OCI-LY7 (cell line): Measurements from ENCODE around the gene IFITM10. TPM values are rescaled to one million over a fixed set of nuclear protein-coding genes. Genes with fewer than 3 reads are reported as not detected.

Experiments used
- BruUV-seq: library from RNA; stranded (reverse); fragments of 400-500 nt; replicated peaks from 2 replicates; lab custom pipeline; 2021; lab: Mats Ljungman, UMichigan
- CTCF ChIA-PET: fragments of 300-600 bp; sonication (Branson Sonifier 250); formaldehyde crosslinking; loops from one replicate; lab custom pipeline; 2022; ENCODE audit warnings: antibody characterized with exemption; ENCODE audit not compliant: unreplicated experiment; lab: Charles Lee
- POLR2A ChIA-PET: fragments of 300-600 bp; sonication (Branson Sonifier 250); formaldehyde crosslinking; loops from one replicate; lab custom pipeline; 2022; ENCODE audit warnings: antibody characterized with exemption; lab: Charles Lee
- DNase-seq: peaks from one replicate; pipeline ENCODE4 v3.0.0-alpha.2; 2015; ENCODE audit warnings: low spot score
- H2AFZ ChIP-seq: fragments of 200-600 bp; sonication (generic), shearing (Covaris generic); 2 replicates; pipeline ENCODE4 v1.6.1; 2014; ENCODE audit warnings: mild to moderate bottlenecking, antibody characterized with exemption, low read length, moderate library complexity
- H3K27ac ChIP-seq: fragments of 200-600 bp; sonication (generic); 2 replicates; pipeline ENCODE4 v1.5.1; 2014; ENCODE audit warnings: mixed run types, low read depth, mild to moderate bottlenecking, moderate library complexity, low read length, inconsistent platforms; ENCODE audit not compliant: poor library complexity, severe bottlenecking
- H3K36me3 ChIP-seq: fragments of 200-600 bp; sonication (generic); 2 replicates; pipeline ENCODE4 v1.6.1; 2014; ENCODE audit warnings: mild to moderate bottlenecking, antibody characterized with exemption, low read length, moderate library complexity, mixed read lengths; ENCODE audit not compliant: insufficient read depth
- H3K4me1 ChIP-seq: fragments of 200-600 bp; sonication (generic); 2 replicates; pipeline ENCODE4 v1.5.1; 2014; ENCODE audit warnings: mild to moderate bottlenecking, low read length; ENCODE audit not compliant: insufficient read depth, poor library complexity, severe bottlenecking
- H3K4me2 ChIP-seq: fragments of 200-600 bp; sonication (generic); 2 replicates; pipeline ENCODE4 v1.6.1; 2014; ENCODE audit warnings: mild to moderate bottlenecking, low read length
- H3K4me3 ChIP-seq: fragments of 200-600 bp; sonication (generic); 2 replicates; pipeline ENCODE4 v1.5.1; 2014; ENCODE audit warnings: mild to moderate bottlenecking, low read depth, low read length; ENCODE audit not compliant: poor library complexity, severe bottlenecking
- H3K79me2 ChIP-seq: fragments of 200-600 bp; sonication (generic); 2 replicates; pipeline ENCODE4 v1.6.1; 2016; ENCODE audit warnings: low read depth, mild to moderate bottlenecking, low read length, moderate library complexity, mixed read lengths; ENCODE audit not compliant: insufficient read depth
- H3K9me2 ChIP-seq: fragments of 200-600 bp; sonication (generic); 2 replicates; pipeline ENCODE4 v1.6.1; 2016; ENCODE audit warnings: mild to moderate bottlenecking, low read length, mixed read lengths; ENCODE audit not compliant: insufficient read depth
- H3K9me3 ChIP-seq: fragments of 200-600 bp; sonication (generic); 2 replicates; pipeline ENCODE4 v1.6.1; 2014; ENCODE audit warnings: mild to moderate bottlenecking, mixed run types, low read length, mixed read lengths
- H4K20me1 ChIP-seq: fragments of 200-600 bp; sonication (generic); 2 replicates; pipeline ENCODE4 v1.6.1; 2014; ENCODE audit warnings: mild to moderate bottlenecking, antibody characterized with exemption, low read length, moderate library complexity, mixed read lengths; ENCODE audit not compliant: insufficient read depth
- CTCF ChIP-seq: fragments of 200-600 bp; sonication (generic); conservative IDR thresholded peaks from 2 replicates; pipeline ENCODE4 v1.5.1; 2014; ENCODE audit warnings: mild to moderate bottlenecking, antibody characterized with exemption, low read length, moderate library complexity, mixed read lengths
- EZH2phosphoT487 ChIP-seq: fragments of 200-600 bp; sonication (generic); IDR thresholded peaks from 2 replicates; pipeline ENCODE4 v1.6.1; 2018; ENCODE audit warnings: low read depth, borderline replicate concordance, mild to moderate bottlenecking, mixed run types, antibody characterized with exemption, low read length, moderate library complexity, mixed read lengths
- intact Hi-C: fragments of 100-400 bp; cut with micrococcal nuclease; formaldehyde crosslinking; loops from one replicate; pipeline ENCODE4 v1.10.0; 2022; ENCODE audit not compliant: unreplicated experiment
- total RNA-seq, 2 experiments: library from RNA; depleted of rRNA in 1 of 2; stranded (reverse); fragments of >200 nt in 1 of 2; shearing (Covaris generic) in 1 of 2; gene quantifications; 2 replicates each; pipeline ENCODE4 v1.2.3, GENCODE V29; 2014 to 2022

The IFITM10 gene
- total RNA-seq, 2 experiments from 2014 or later = 0.30 to 0.38 TPM

GRCh38 chr11:1757861-1758610 lies 7.6 kb upstream of the IFITM10 start:
- TF ChIP-seq CTCF (no peak), EZH2phosphoT487 (no peak)
- H3K4me1 ChIP-seq = peaks cover 5% of the 10 kb centered on the region
- H4K20me1 ChIP-seq = no peaks in the 10 kb centered on the region
- POLR2A ChIA-PET = no interaction called here
- no peak for DNase-seq
- no peak overlapping the region for H3K27ac ChIP-seq
- H3K36me3 ChIP-seq = no peaks in the 10 kb centered on the region
- no peak overlapping the region for H3K4me3 ChIP-seq
- no peak overlapping the region for H3K4me2 ChIP-seq
- H3K9me2 ChIP-seq = no peaks in the 10 kb centered on the region
- H3K79me2 ChIP-seq = no peaks in the 10 kb centered on the region
- H3K9me3 ChIP-seq = no peaks in the 10 kb centered on the region
- intact Hi-C loops = no loop called here
- no peak overlapping the region for H2AFZ ChIP-seq
- BruUV-seq = no TSS peak
- CTCF ChIA-PET = no interaction called here

- no peaks in the 10 kb centered on the region for H3K9me2 ChIP-seq
- H3K4me2 ChIP-seq = no peak overlapping the region
- no peaks in the 10 kb centered on the region for H3K9me3 ChIP-seq
- no peaks in the 10 kb centered on the region for H4K20me1 ChIP-seq
- H3K36me3 ChIP-seq = no peaks in the 10 kb centered on the region
- H3K79me2 ChIP-seq = no peaks in the 10 kb centered on the region
- no peak overlapping the region for H3K27ac ChIP-seq
- BruUV-seq = no TSS peak
- intact Hi-C loops = no loop called here
- H2AFZ ChIP-seq = no peak overlapping the region
- TF ChIP-seq EZH2phosphoT487 (no peak), CTCF (no peak)
- ChIA-PET POLR2A (no interaction called here), CTCF (interaction anchor here (0.6 to 0.7 kb wide), 2 partner anchors 15 to 34 kb away, joined by 3 read pairs; no protein-coding TSS in a partner anchor)
- H3K4me1 ChIP-seq = no peaks in the 10 kb centered on the region
- H3K4me3 ChIP-seq = no peak overlapping the region
- DNase-seq = no peak
Measured at GRCh38 chr11:1756791-1757771, 6.7 kb upstream of the IFITM10 start.
